K562 (cell line): ENCODE data around the gene FUBP3. TPM values are rescaled to one million over a fixed set of nuclear protein-coding genes. Genes with fewer than 3 reads are reported as not detected.
A peak's percentile ranks its signal among the peaks of the same experiment; 100 is the strongest.

Experiments used
- CUX1 ChIP-seq: fragments of 200-800 bp; sonication (Bioruptor generic); IDR thresholded peaks from 2 replicates; pipeline ENCODE4 v1.6.1; 2016; ENCODE audit warnings: missing genetic modification characterization, missing compliant biosample characterization
- ETV1 ChIP-seq: fragments of 450-650 bp; conservative IDR thresholded peaks from 2 replicates; pipeline ENCODE4 v1.6.1; 2016; ENCODE audit warnings: missing genetic modification characterization, control low read depth, low read depth, missing compliant biosample characterization
- FIP1L1 ChIP-seq: fragments of 200-400 bp; formaldehyde crosslinking; IDR thresholded peaks from 2 replicates; pipeline ENCODE4 v1.6.1; 2018; ENCODE audit warnings: mild to moderate bottlenecking, low read depth, low read length; ENCODE audit not compliant: poor library complexity, severe bottlenecking
- GATA2 ChIP-seq: sonication (generic); formaldehyde crosslinking; IDR thresholded peaks from 2 replicates; pipeline ENCODE4 v1.4.0; 2020; ENCODE audit warnings: mild to moderate bottlenecking, missing genetic modification reagents
- NFRKB ChIP-seq: fragments of 450-650 bp; IDR thresholded peaks from 2 replicates; pipeline ENCODE4 v1.6.1; 2016; ENCODE audit warnings: low read depth
- NFXL1 ChIP-seq: fragments of 450-650 bp; formaldehyde crosslinking; IDR thresholded peaks from 2 replicates; pipeline ENCODE4 v1.4.0; 2021; ENCODE audit warnings: mild to moderate bottlenecking
- RERE ChIP-seq: sonication (generic); formaldehyde crosslinking; IDR thresholded peaks from 2 replicates; pipeline ENCODE4 v1.8.0; 2023; ENCODE audit warnings: missing genetic modification reagents, mild to moderate bottlenecking, borderline replicate concordance
- RFX7 ChIP-seq: fragments of 250-450 bp; sonication (Bioruptor Pico); IDR thresholded peaks from 2 replicates; pipeline ENCODE4 v1.5.1; 2021; ENCODE audit warnings: mild to moderate bottlenecking
- RHOXF2B ChIP-seq: fragments of 250-450 bp; sonication (Bioruptor Pico); conservative IDR thresholded peaks from 2 replicates; pipeline ENCODE4 v1.5.1; 2021
- TAF1 ChIP-seq: IDR thresholded peaks from 2 replicates; pipeline ENCODE4 v1.6.1; 2011; ENCODE audit warnings: mild to moderate bottlenecking, low read length, moderate library complexity; ENCODE audit not compliant: insufficient read depth, control insufficient read depth, severe bottlenecking; ENCODE audit errors: extremely low read depth
- TAF15 ChIP-seq: fragments of 200-400 bp; formaldehyde crosslinking; IDR thresholded peaks from 2 replicates; pipeline ENCODE4 v1.6.1; 2017; ENCODE audit warnings: mild to moderate bottlenecking, low read depth, low read length, moderate library complexity
- VEZF1 ChIP-seq: fragments of 200-800 bp; sonication (Bioruptor generic); IDR thresholded peaks from 2 replicates; pipeline ENCODE4 v1.6.1; 2017; ENCODE audit warnings: missing genetic modification characterization, missing compliant biosample characterization
- ZNF740 ChIP-seq, 3 experiments: fragments of 200-800 bp in 1 of 3; sonication (Bioruptor generic) in 1 of 3; sonication (generic) in 1 of 3; formaldehyde crosslinking in 1 of 3; IDR thresholded peaks; 2 replicates each; pipeline versions ENCODE4 v1.6.1 to v1.8.0; 2016 to 2022; ENCODE audit warnings: mild to moderate bottlenecking in 2 of 3, missing compliant biosample characterization in 2 of 3, missing genetic modification characterization in 2 of 3, missing genetic modification reagents in 1 of 3
- polyA plus RNA-seq, 8 experiments: library from polyadenylated mRNA; depleted of rRNA in 4 of 8; stranded (reverse) in 5 of 8; unstranded in 3 of 8; fragments of >200 nt; fragmentation: Nextera tagmentation in 2 of 8; fragmentation: Illumina TruSeq in 1 of 8; extraction: Ambion mirVana in 2 of 8; extraction: Trizol in 1 of 8; gene quantifications; 2 replicates each; pipeline versions ENCODE4 v1.2.1 to v1.2.3, GENCODE V29; 2011 to 2014; ENCODE audit warnings: inconsistent platforms in 1 of 8, missing spikeins in 1 of 8
- total RNA-seq, 7 experiments: library from RNA; depleted of rRNA in 6 of 7; stranded (reverse); fragments of >200 nt in 6 of 7; fragmentation: Illumina TruSeq in 2 of 7; extraction: Trizol in 2 of 7; gene quantifications; 2 replicates each; pipeline versions ENCODE4 v1.2.1 to v1.2.3, GENCODE V29; 2011 to 2021; ENCODE audit warnings: low replicate concordance in 1 of 7

FUBP3 gene
- total and polyA plus RNA-seq, 9 of the 15 experiments (the other 6 are each of a cell fraction or from before 2014, with no cell fraction given), result 3.0 to 64.0 (median 48.1) TPM

GRCh38 chr9:130535818-130536521 is 43.4 kb upstream of the FUBP3 start (continued):
- peak; percentile 40; the same call in 1 of the 2 replicates for TF ChIP-seq ZNF740 (CRISPR knock-in tag; IDR thresholded peaks at IDR 0.05)
- no peak for TF ChIP-seq ZNF740 (tag; IDR thresholded peaks at IDR 0.05)
- no peak; the same call in 1 of the 2 replicates for TF ChIP-seq NFRKB
- TF ChIP-seq FIP1L1, result no peak
- TF ChIP-seq NFXL1, result no peak
- no peak for TF ChIP-seq RFX7
- no peak for TF ChIP-seq ETV1 (tag)
- TF ChIP-seq GATA2 (CRISPR knock-in tag), result no peak
- TF ChIP-seq RERE (CRISPR knock-in tag), result no peak
- TF ChIP-seq TAF1, result peak; percentile 36
- TF ChIP-seq RHOXF2B (CRISPR knock-in tag), result no peak
- TF ChIP-seq CUX1, result no peak
- peak; percentile 41 for TF ChIP-seq VEZF1 (CRISPR knock-in tag)
- TF ChIP-seq TAF15, result no peak
